ENCODE measurements around the gene GALR3. TPM values are rescaled to one million over a fixed set of nuclear protein-coding genes. Genes with fewer than 3 reads are reported as not detected.

The GALR3 gene
- total and polyA plus RNA-seq, 2 of the 8 experiments (the other 6 are each of a cell fraction or from before 2014, with no cell fraction given) = 0.84 to 1.1 TPM

GRCh38 chr22:37852418-37852817 lies 29.2 kb downstream of the GALR3 start:
- Histone ChIP-seq H3K27me3 (replicated peaks in 1 of 4; ENCODE audit: control insufficient read depth in 3 of 4, extremely low read depth in 1 of 4, insufficient read depth in 3 of 4, low read length in 3 of 4) (no peaks in the 10 kb centered on the region), H3K9ac (replicated peaks in 1 of 4; ENCODE audit: extremely low read depth in 1 of 4, low read depth in 3 of 4, low read length in 3 of 4) (no peak overlapping the region), H2AK5ac (ENCODE audit: low read depth, low read length) (no peak overlapping the region), H3K18ac (ENCODE audit: extremely low read depth, low read length) (no peak overlapping the region), H2BK120ac (replicated peaks; ENCODE audit: low read depth, low read length) (no peak overlapping the region), H4K91ac (replicated peaks; ENCODE audit: insufficient read length, low read length) (no peak overlapping the region), H3K4me2 (ENCODE audit: insufficient read depth in 1 of 2, low read depth in 2 of 2, low read length in 2 of 2) (no peak overlapping the region), H3K23me2 (ENCODE audit: low read depth, low read length) (peaks cover 9% of the 10 kb centered on the region), H3K14ac (ENCODE audit: insufficient read length) (no peak overlapping the region), H4K5ac (ENCODE audit: insufficient read length, low read depth, low read length) (no peak overlapping the region), H3K56ac (replicated peaks; ENCODE audit: insufficient read length, low read depth, low read length) (no peak overlapping the region), H3K79me2 (ENCODE audit: control insufficient read depth in 1 of 2, insufficient read depth in 2 of 2, low read length in 2 of 2) (peaks cover 9 to 67% of the 10 kb centered on the region in 2 experiments), H3K36me3 (ENCODE audit: control insufficient read depth in 2 of 4, insufficient read depth in 4 of 4, low read length in 3 of 4) (peaks cover 26 to 66% (median 55%) of the 10 kb centered on the region in 4 experiments), H2BK20ac (ENCODE audit: low read length) (no peak overlapping the region), H3K79me1 (ENCODE audit: low read depth, low read length) (peaks cover 10% of the 10 kb centered on the region), H2BK5ac (ENCODE audit: low read depth, low read length) (no peak overlapping the region), H3K4me1 (replicated peaks in 1 of 4; ENCODE audit: control insufficient read depth in 3 of 4, insufficient read depth in 4 of 4, low read length in 3 of 4) (peaks cover 0 to 2% (median 2%) of the 10 kb centered on the region in 4 experiments; a peak in 3 of 7 replicates), H3K4ac (replicated peaks; ENCODE audit: insufficient read length, low read depth, low read length) (no peak overlapping the region), H3K4me3 (ENCODE audit: extremely low read depth in 1 of 4, insufficient read depth in 2 of 4, low read depth in 3 of 4, low read length in 4 of 4) (no peak overlapping the region), H2AFZ (ENCODE audit: low read length) (no peak overlapping the region), H2BK12ac (ENCODE audit: low read depth, low read length) (no peak overlapping the region), H3K27ac (ENCODE audit: low read depth, low read length) (no peak overlapping the region), H4K8ac (ENCODE audit: extremely low read depth, insufficient read depth, low read length) (no peak overlapping the region), H4K20me1 (replicated peaks in 1 of 2; ENCODE audit: control insufficient read depth in 1 of 2, insufficient read depth in 2 of 2, low read length in 2 of 2) (peaks cover 2 to 7% of the 10 kb centered on the region in 2 experiments), H2BK15ac (ENCODE audit: low read length) (no peak overlapping the region), H3K23ac (ENCODE audit: insufficient read length) (no peak overlapping the region), H3K9me3 (ENCODE audit: insufficient read depth in 2 of 2, low read depth in 1 of 2, low read length in 1 of 2) (no peaks in the 10 kb centered on the region)
- ChIA-PET CTCF (ENCODE audit: partially characterized antibody) (interaction anchor here (1.5 to 5.6 kb wide), 3 partner anchors 10 to 35 kb away, joined by 4 to 38 read pairs (median 29); no protein-coding TSS in a partner anchor), POLR2A (ENCODE audit: partially characterized antibody) (interaction anchor here (0.6 to 4.3 kb wide), 10 partner anchors 8 to 45 kb away, joined by 3 to 24 read pairs (median 4); partner anchors contain the start of genes ANKRD54, GALR3 and GCAT)
- no peak for FAIRE-seq
- TF ChIP-seq SUZ12 (IDR thresholded peaks at IDR 0.05; ENCODE audit: low read length) (no peak), CHD1 (IDR thresholded peaks at IDR 0.05; ENCODE audit: low read depth, low read length) (no peak), JUN (IDR thresholded peaks at IDR 0.05; ENCODE audit: low read depth, low read length) (no peak), USF2 (IDR thresholded peaks at IDR 0.05; ENCODE audit: low read length) (no peak), KDM4A (IDR thresholded peaks at IDR 0.05; ENCODE audit: low read depth, low read length, severe bottlenecking) (no peak), CHD2 (IDR thresholded peaks at IDR 0.05; ENCODE audit: low read length) (no peak), JUND (IDR thresholded peaks at IDR 0.05; ENCODE audit: low read length) (no peak), HDAC2 (IDR thresholded peaks at IDR 0.05; ENCODE audit: borderline replicate concordance in 1 of 2, low read depth in 2 of 2, low read length in 2 of 2) (no peak), RNF2 (IDR thresholded peaks at IDR 0.05; ENCODE audit: borderline replicate concordance, low read depth, low read length, missing control alignments, poor library complexity, severe bottlenecking) (no peak)
- DNase-seq (ENCODE audit: low read depth in 1 of 2, low spot score in 2 of 2) = no peak
- 95% methylated on average over 5 of the region's 5 CpGs; no CpG with 5 or more reads in 1 of the 2 experiments for WGBS, 2 experiments (ENCODE audit: extremely low coverage in 1 of 2, insufficient coverage in 1 of 2, insufficient read length in 1 of 2, insufficient replicate concordance in 2 of 2, low coverage in 1 of 2, low lambda C conversion rate in 2 of 2, missing lambda C conversion rate in 1 of 2)

Measured in H1 (cell line).